K562 (cell line): ENCODE results near the gene SPATA2. TPM values are rescaled to one million over a fixed set of nuclear protein-coding genes. Genes with fewer than 3 reads are reported as not detected.

Source experiments
- ATAC-seq: fragments of 200-7000 bp; cut with Tn5 transposase; 3 replicates; pipeline ENCODE4 v1.9.1; 2020; ENCODE audit warnings: moderate library complexity
- BruUV-seq: library from RNA; stranded (reverse); fragments of 400-500 nt; replicated peaks from 2 replicates; lab custom pipeline; 2021; lab: Mats Ljungman, UMichigan
- CTCF ChIA-PET: fragments of 300-600 bp; formaldehyde crosslinking; extraction: SDS; loops from one replicate; lab custom pipeline; 2021; ENCODE audit warnings: low intra/inter-chr PET ratio; lab: Yijun Ruan, JAX
- POLR2A ChIA-PET: fragments of 300-600, 350-650 bp; sonication (Branson Sonifier 250); formaldehyde crosslinking; extraction: SDS; loops from one replicate; lab custom pipeline; 2021; ENCODE audit warnings: antibody characterized with exemption, inconsistent platforms; lab: Yijun Ruan, JAX
- DNase-seq, 4 experiments: peaks; one replicate each; pipeline versions ENCODE4 v3.0.0 to v3.0.0-alpha.2; 2011 to 2018; ENCODE audit warnings: low spot score in 3 of 4, mixed read lengths in 3 of 4; ENCODE audit errors: extremely low read depth in 1 of 4
- FAIRE-seq: peaks from 2 replicates; lab custom pipeline; 2011; peaks lifted over from hg19 to GRCh38; lab: Jason Lieb, UNC
- H2AFZ ChIP-seq: 2 replicates; pipeline ENCODE4 v1.6.0; 2011; ENCODE audit warnings: low read depth, low read length, control low read depth, inconsistent platforms
- H3K27ac ChIP-seq: fragments of 200-600 bp; 3 replicates; pipeline ENCODE4 v1.8.0; 2011; ENCODE audit warnings: low read depth, mild to moderate bottlenecking, control low read depth, inconsistent platforms, low read length, moderate library complexity, mixed read lengths; ENCODE audit errors: extremely low read depth
- H3K27me3 ChIP-seq, 2 experiments: fragments of 300-600 bp in 1 of 2; 2 replicates in 1 of 2; 3 replicates in 1 of 2; pipeline versions ENCODE4 v1.6.0 to v1.8.0; 2011; ENCODE audit warnings: inconsistent platforms in 2 of 2, low read length in 2 of 2, mild to moderate bottlenecking in 1 of 2, mixed read lengths in 1 of 2, moderate library complexity in 1 of 2; ENCODE audit not compliant: control insufficient read depth in 2 of 2, insufficient read depth in 2 of 2
- H3K36me3 ChIP-seq: fragments of 300-600 bp; 3 replicates; pipeline ENCODE4 v1.8.0; 2011; ENCODE audit warnings: mild to moderate bottlenecking, low read length, inconsistent platforms; ENCODE audit not compliant: control insufficient read depth, insufficient read depth
- H3K4me1 ChIP-seq, 2 experiments: fragments of 200-600 bp in 1 of 2; replicated peaks in 1 of 2; 2 replicates in 1 of 2; 3 replicates in 1 of 2; pipeline versions ENCODE4 v1.5.1 to v1.8.0; 2011; ENCODE audit warnings: inconsistent platforms in 2 of 2, low read length in 2 of 2, mild to moderate bottlenecking in 1 of 2, mixed read lengths in 1 of 2, moderate library complexity in 1 of 2; ENCODE audit not compliant: control insufficient read depth in 2 of 2, insufficient read depth in 2 of 2
- H3K4me2 ChIP-seq: 2 replicates; pipeline ENCODE4 v1.6.1; 2011; ENCODE audit warnings: low read length, control low read depth, inconsistent platforms, mixed read lengths; ENCODE audit not compliant: insufficient read depth
- H3K4me3 ChIP-seq: fragments of 200-600 bp; sonication (generic), shearing (Covaris generic); 2 replicates; pipeline ENCODE4 v1.5.1; 2016; ENCODE audit warnings: control low read depth, inconsistent platforms
- H3K79me2 ChIP-seq: fragments of 200-600 bp; 3 replicates; pipeline ENCODE4 v1.8.0; 2011; ENCODE audit warnings: low read length, inconsistent platforms; ENCODE audit not compliant: control insufficient read depth, insufficient read depth
- H3K9ac ChIP-seq, 2 experiments: 2 replicates each; pipeline versions ENCODE4 v1.6.0 to v1.6.1; 2011; ENCODE audit warnings: low read depth in 2 of 2, low read length in 2 of 2, control low read depth in 1 of 2, inconsistent platforms in 1 of 2, mild to moderate bottlenecking in 1 of 2, mixed read lengths in 1 of 2; ENCODE audit not compliant: insufficient read depth in 1 of 2
- H3K9me1 ChIP-seq: one replicate; pipeline ENCODE4 v1.6.0; 2011; ENCODE audit warnings: inconsistent platforms, mild to moderate bottlenecking, low read length, moderate library complexity; ENCODE audit not compliant: control insufficient read depth, insufficient read depth
- H3K9me3 ChIP-seq: replicated peaks from 2 replicates; pipeline ENCODE4 v1.5.1; 2011; ENCODE audit warnings: low read depth, low read length, inconsistent platforms; ENCODE audit not compliant: control insufficient read depth, insufficient read depth
- H4K20me1 ChIP-seq: replicated peaks from 2 replicates; pipeline ENCODE4 v1.6.1; 2011; ENCODE audit warnings: low read length, inconsistent platforms, mixed read lengths; ENCODE audit not compliant: control insufficient read depth, insufficient read depth
- NFIC ChIP-seq: fragments of 450-650 bp; IDR thresholded peaks from 2 replicates; pipeline ENCODE4 v1.6.1; 2017; ENCODE audit warnings: mild to moderate bottlenecking, inconsistent platforms
- STAT6 ChIP-seq: sonication (generic); formaldehyde crosslinking; IDR thresholded peaks from 2 replicates; pipeline ENCODE4 v1.8.1; 2023; ENCODE audit warnings: mild to moderate bottlenecking, missing genetic modification reagents
- WGBS: fragments of 100-300 bp; shearing (Covaris generic); methylation state at CpG from one replicate; pipeline ENCODE4 v1.1.6; 2016; ENCODE audit warnings: low coverage, mixed read lengths; ENCODE audit not compliant: insufficient coverage; ENCODE audit errors: missing lambda C conversion rate; 5-methylcytosine and 5-hydroxymethylcytosine counted together
- in situ Hi-C: fragments of 300-500 bp; cut with MboI; formaldehyde crosslinking; loops from 4 replicates; pipeline ENCODE4 v1.15.0; 2018; ENCODE audit warnings: inconsistent platforms, mixed read lengths
- intact Hi-C: fragments of 100-400 bp; cut with micrococcal nuclease; formaldehyde crosslinking; loops from 2 replicates; pipeline ENCODE4 v1.14.2; 2022
- polyA plus RNA-seq, 8 experiments: library from polyadenylated mRNA; depleted of rRNA in 4 of 8; stranded (reverse) in 5 of 8; unstranded in 3 of 8; fragments of >200 nt; fragmentation: Nextera tagmentation in 2 of 8; fragmentation: Illumina TruSeq in 1 of 8; extraction: Ambion mirVana in 2 of 8; extraction: Trizol in 1 of 8; gene quantifications; 2 replicates each; pipeline versions ENCODE4 v1.2.1 to v1.2.3, GENCODE V29; 2011 to 2014; ENCODE audit warnings: inconsistent platforms in 1 of 8, missing spikeins in 1 of 8
- total RNA-seq, 7 experiments: library from RNA; depleted of rRNA in 6 of 7; stranded (reverse); fragments of >200 nt in 6 of 7; fragmentation: Illumina TruSeq in 2 of 7; extraction: Trizol in 2 of 7; gene quantifications; 2 replicates each; pipeline versions ENCODE4 v1.2.1 to v1.2.3, GENCODE V29; 2011 to 2021; ENCODE audit warnings: low replicate concordance in 1 of 7

The SPATA2 gene
- total and polyA plus RNA-seq, 9 of the 15 experiments (the other 6 are each of a cell fraction or from before 2014, with no cell fraction given), result 0.46 to 8.2 (median 2.7) TPM

- H2AFZ ChIP-seq, result no peak overlapping the region
- H3K9me3 ChIP-seq, result no peaks in the 10 kb centered on the region
- H3K27ac ChIP-seq, result no peak overlapping the region
- H3K79me2 ChIP-seq, result no peaks in the 10 kb centered on the region
- no peak for DNase-seq
- FAIRE-seq, result peak; percentile 42
- in situ Hi-C loops (loop anchor here (25.0 kb wide), 1 partner anchor 562 kb away; no protein-coding TSS in a partner anchor), intact Hi-C loops (no loop called here)
- ChIA-PET CTCF (no interaction called here), POLR2A (interaction anchor here (0.6 to 1.2 kb wide), 6 partner anchors 12 to 772 kb away, joined by 3 to 4 read pairs (median 3); partner anchors contain the start of gene RNF114)
- WGBS, result 34% methylated on average over 10 of the region's 10 CpGs
- no peak overlapping the region for H3K4me3 ChIP-seq
- H3K36me3 ChIP-seq, result peaks cover 11% of the 10 kb centered on the region; the same call in 2 of the 3 replicates
- H3K4me2 ChIP-seq, result no peak overlapping the region
- H3K4me1 ChIP-seq, result no peaks in the 10 kb centered on the region
- H3K9me1 ChIP-seq, result no peaks in the 10 kb centered on the region
- ATAC-seq, result peak; percentile 34; the same call in 2 of the 3 replicates
- BruUV-seq, result no TSS peak
- H3K27me3 ChIP-seq, result no peaks in the 10 kb centered on the region
- H3K9ac ChIP-seq, result no peak overlapping the region
- no peaks in the 10 kb centered on the region for H4K20me1 ChIP-seq
- TF ChIP-seq STAT6 (CRISPR knock-in tag) (no peak), NFIC (peak; percentile 37; the same call in 1 of the 2 replicates)
Measured at GRCh38 chr20:49899541-49900383, 15.6 kb downstream of the SPATA2 start.
